ENCODE data around the gene IQSEC1. TPM values are rescaled to one million over a fixed set of nuclear protein-coding genes. Genes with fewer than 3 reads are reported as not detected.

IQSEC1 gene
- total and polyA plus RNA-seq, 2 of the 8 experiments (the other 6 are each of a cell fraction or from before 2014, with no cell fraction given) = 6.8 to 28.8 TPM

DNA sequence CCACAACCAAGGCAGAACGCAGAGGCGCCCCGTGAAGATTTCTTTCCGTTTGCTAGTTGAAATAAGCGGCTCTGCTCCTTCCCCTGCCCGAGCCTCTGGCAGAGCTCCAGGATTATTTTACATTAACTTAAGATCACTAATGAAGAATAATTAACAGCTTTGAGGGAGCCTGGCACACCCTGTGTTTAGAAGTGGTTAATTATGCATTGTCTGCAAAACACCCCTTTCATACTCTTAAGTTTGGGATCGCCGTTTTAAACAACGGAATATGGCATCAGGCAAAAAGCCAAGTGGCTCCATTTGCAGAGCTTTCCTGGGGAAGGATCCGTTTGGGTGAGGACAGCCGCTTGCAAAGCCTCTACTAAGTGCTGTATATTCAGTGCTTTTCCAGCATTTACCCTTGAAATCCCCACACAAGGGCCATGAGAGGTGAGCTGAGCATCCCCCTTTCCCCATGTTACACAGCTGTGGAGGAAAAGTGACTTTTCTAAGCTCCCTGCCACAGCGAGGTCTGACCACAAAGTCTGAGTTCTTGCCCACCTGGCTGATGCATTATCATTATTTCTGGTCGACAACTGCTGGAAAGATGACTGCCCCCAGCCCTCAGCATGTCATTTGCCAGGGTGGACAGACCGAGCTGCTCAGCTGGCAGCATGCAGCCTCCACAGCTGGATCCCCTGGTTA is 33.9 kb downstream of the IQSEC1 start (continued):
- TF ChIP-seq, protein P1, sequence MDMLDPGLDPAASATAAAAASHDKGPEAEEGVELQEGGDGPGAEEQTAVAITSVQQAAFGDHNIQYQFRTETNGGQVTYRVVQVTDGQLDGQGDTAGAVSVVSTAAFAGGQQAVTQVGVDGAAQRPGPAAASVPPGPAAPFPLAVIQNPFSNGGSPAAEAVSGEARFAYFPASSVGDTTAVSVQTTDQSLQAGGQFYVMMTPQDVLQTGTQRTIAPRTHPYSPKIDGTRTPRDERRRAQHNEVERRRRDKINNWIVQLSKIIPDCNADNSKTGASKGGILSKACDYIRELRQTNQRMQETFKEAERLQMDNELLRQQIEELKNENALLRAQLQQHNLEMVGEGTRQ (IDR thresholded peaks at IDR 0.05; ENCODE audit: low read length) = no peak
- TF ChIP-seq CHD2 (IDR thresholded peaks at IDR 0.05; ENCODE audit: low read length) (no peak), MAFK (IDR thresholded peaks at IDR 0.05; ENCODE audit: low read depth, low read length) (no peak), BACH1 (IDR thresholded peaks at IDR 0.05; ENCODE audit: low read length) (no peak)
